ENCODE data around the gene ATOSB. TPM values are rescaled to one million over a fixed set of nuclear protein-coding genes. Genes with fewer than 3 reads are reported as not detected.

ATOSB gene
- total RNA-seq, 3 donors from 2014 or later (not counting 1 experiment from before 2014, with no cell fraction given): 21.0 to 28.3 (median 23.9) TPM

- no peak for DNase-seq
- Mint-ChIP-seq H3K4me1 (peaks cover 50 to 66% of the 10 kb centered on the region in 2 donors), H3K9me3 (no peaks in the 10 kb centered on the region), H3K4me3 (no peak overlapping the region), H3K27me3 (ENCODE audit: low read depth in 2 of 2) (no peaks in the 10 kb centered on the region), H3K36me3 (no peaks in the 10 kb centered on the region), H3K27ac (peak overlapping the region; percentile 90 to 97)
- Histone ChIP-seq H3K27me3 (ENCODE audit: control insufficient read depth, insufficient read depth, low read length) (no peaks in the 10 kb centered on the region), H3K9me3 (ENCODE audit: control insufficient read depth, insufficient read depth, low read length) (no peaks in the 10 kb centered on the region), H3K4me3 (ENCODE audit: low read length) (no peak overlapping the region), H3K36me3 (ENCODE audit: control insufficient read depth, insufficient read depth, low read length) (peaks cover 29% of the 10 kb centered on the region), H3K27ac (ENCODE audit: low read length) (peak overlapping the region; percentile 87), H3K4me1 (ENCODE audit: control insufficient read depth, insufficient read depth, low read length) (peaks cover 45% of the 10 kb centered on the region)
- intact Hi-C loops (cut with micrococcal nuclease): loop anchor here (10.0 kb wide), 1 partner anchor 704 kb away; the partner anchor contains the start of genes HINT2 and SPAG8
- ATAC-seq: no peak
- 58% methylated on average over 3 of the region's 3 CpGs for WGBS (ENCODE audit: insufficient coverage)
- TF ChIP-seq, protein P1, sequence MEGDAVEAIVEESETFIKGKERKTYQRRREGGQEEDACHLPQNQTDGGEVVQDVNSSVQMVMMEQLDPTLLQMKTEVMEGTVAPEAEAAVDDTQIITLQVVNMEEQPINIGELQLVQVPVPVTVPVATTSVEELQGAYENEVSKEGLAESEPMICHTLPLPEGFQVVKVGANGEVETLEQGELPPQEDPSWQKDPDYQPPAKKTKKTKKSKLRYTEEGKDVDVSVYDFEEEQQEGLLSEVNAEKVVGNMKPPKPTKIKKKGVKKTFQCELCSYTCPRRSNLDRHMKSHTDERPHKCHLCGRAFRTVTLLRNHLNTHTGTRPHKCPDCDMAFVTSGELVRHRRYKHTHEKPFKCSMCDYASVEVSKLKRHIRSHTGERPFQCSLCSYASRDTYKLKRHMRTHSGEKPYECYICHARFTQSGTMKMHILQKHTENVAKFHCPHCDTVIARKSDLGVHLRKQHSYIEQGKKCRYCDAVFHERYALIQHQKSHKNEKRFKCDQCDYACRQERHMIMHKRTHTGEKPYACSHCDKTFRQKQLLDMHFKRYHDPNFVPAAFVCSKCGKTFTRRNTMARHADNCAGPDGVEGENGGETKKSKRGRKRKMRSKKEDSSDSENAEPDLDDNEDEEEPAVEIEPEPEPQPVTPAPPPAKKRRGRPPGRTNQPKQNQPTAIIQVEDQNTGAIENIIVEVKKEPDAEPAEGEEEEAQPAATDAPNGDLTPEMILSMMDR (IDR thresholded peaks at IDR 0.05): no peak
Observed at GRCh38 chr9:35110327-35110761, 5.3 kb downstream of the ATOSB start.

DNA sequence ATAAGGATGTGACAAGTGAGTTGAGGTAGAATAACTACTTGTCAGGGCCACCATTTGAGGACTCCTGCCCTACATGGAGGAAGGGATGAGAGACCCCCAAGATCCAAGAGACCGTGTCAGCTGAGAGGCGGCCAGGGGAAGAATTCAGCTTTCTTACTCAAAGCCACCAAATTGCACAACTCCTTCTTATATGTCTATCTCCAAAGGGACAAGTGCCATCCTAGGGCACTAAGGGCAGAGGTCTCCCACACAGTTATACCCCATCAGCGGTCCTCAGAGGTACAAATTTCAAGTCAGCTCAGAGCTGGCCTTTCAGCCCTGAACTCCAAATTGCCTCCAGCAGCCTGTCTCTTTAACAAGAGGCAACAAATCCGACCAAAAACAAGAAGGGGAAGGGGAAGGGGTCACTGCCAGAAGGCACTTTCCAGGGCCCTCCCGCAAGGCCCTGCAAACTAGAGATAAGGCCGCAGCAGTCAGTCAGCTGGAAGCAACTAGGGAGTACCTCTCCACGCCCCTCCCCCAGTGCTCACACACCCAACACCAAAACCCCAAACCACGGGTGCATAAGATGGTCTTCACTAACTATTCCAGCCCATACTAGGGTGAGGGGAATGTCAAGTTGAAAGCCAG is 6.6 kb downstream of the ATOSB start:
- WGBS (ENCODE audit: insufficient coverage): 57% methylated on average over 7 of the region's 8 CpGs
- Histone ChIP-seq H3K27ac (ENCODE audit: low read length) (no peak overlapping the region), H3K4me1 (ENCODE audit: control insufficient read depth, insufficient read depth, low read length) (peaks cover 32% of the 10 kb centered on the region), H3K36me3 (ENCODE audit: control insufficient read depth, insufficient read depth, low read length) (peaks cover 39% of the 10 kb centered on the region), H3K9me3 (ENCODE audit: control insufficient read depth, insufficient read depth, low read length) (no peaks in the 10 kb centered on the region), H3K4me3 (ENCODE audit: low read length) (no peak overlapping the region), H3K27me3 (ENCODE audit: control insufficient read depth, insufficient read depth, low read length) (no peaks in the 10 kb centered on the region)
- no peak overlapping the region for H3K4me3 Mint-ChIP-seq
- intact Hi-C loops (cut with micrococcal nuclease): no loop called here
- no peaks in the 10 kb centered on the region for H3K9me3 Mint-ChIP-seq
- TF ChIP-seq, protein P1 (IDR thresholded peaks at IDR 0.05): no peak
- ATAC-seq: no peak
- no peak for DNase-seq
- H3K27me3 Mint-ChIP-seq (ENCODE audit: low read depth in 2 of 2): no peaks in the 10 kb centered on the region
- H3K36me3 Mint-ChIP-seq: no peaks in the 10 kb centered on the region
- peaks cover 39 to 53% of the 10 kb centered on the region in 2 donors for H3K4me1 Mint-ChIP-seq
- peak overlapping the region; percentile 31 to 97 for H3K27ac Mint-ChIP-seq

DNA sequence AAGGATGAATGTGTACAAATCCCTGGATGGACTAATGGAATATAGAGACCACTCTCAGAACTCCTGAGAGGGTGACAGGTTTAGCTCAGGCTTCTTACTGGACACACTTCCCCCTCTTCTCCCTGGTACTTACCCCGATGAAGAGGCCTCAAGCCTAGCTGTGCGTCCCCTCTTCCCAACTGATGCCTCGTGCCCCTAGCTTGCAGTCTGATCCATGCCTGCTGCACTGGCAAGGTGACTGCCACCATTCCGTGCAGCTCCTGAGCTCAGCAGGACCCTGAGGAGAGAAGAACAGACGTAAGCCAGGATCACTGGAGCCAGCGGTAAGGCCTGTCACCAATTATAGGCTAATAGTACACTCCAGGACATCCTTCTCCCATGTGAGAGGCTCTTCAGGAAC is 7.2 kb downstream of the ATOSB start:
- Mint-ChIP-seq H3K9me3 (no peaks in the 10 kb centered on the region), H3K27ac (peak overlapping the region; percentile 14 to 97), H3K36me3 (no peaks in the 10 kb centered on the region), H3K27me3 (ENCODE audit: low read depth in 2 of 2) (no peaks in the 10 kb centered on the region), H3K4me1 (peaks cover 36 to 51% of the 10 kb centered on the region in 2 donors), H3K4me3 (no peak overlapping the region)
- ATAC-seq (no peak), DNase-seq (no peak)
- intact Hi-C loops (cut with micrococcal nuclease): no loop called here
- Histone ChIP-seq H3K27me3 (ENCODE audit: control insufficient read depth, insufficient read depth, low read length) (no peaks in the 10 kb centered on the region), H3K27ac (ENCODE audit: low read length) (no peak overlapping the region), H3K4me1 (ENCODE audit: control insufficient read depth, insufficient read depth, low read length) (peaks cover 31% of the 10 kb centered on the region), H3K9me3 (ENCODE audit: control insufficient read depth, insufficient read depth, low read length) (no peaks in the 10 kb centered on the region), H3K4me3 (ENCODE audit: low read length) (no peak overlapping the region), H3K36me3 (ENCODE audit: control insufficient read depth, insufficient read depth, low read length) (peaks cover 39% of the 10 kb centered on the region)
- 95% methylated on average over 6 of the region's 6 CpGs for WGBS (ENCODE audit: insufficient coverage)
- TF ChIP-seq, protein P1 (IDR thresholded peaks at IDR 0.05): no peak
